ENCODE results near the gene TBC1D3B. TPM values are rescaled to one million over a fixed set of nuclear protein-coding genes. Genes with fewer than 3 reads are reported as not detected.

The TBC1D3B gene
- total RNA-seq, 1 experiment from 2014 or later: 11.3 TPM

- ATAC-seq (no peak), DNase-seq (ENCODE audit: low read depth, low spot score) (no peak)
- no peak overlapping the region for H3K4me3 ChIP-seq (replicated peaks in 1 of 2; ENCODE audit: low read depth in 1 of 2, low read length in 2 of 2)
- no peaks in the 10 kb centered on the region for H3K36me3 ChIP-seq (ENCODE audit: control insufficient read depth in 1 of 2, insufficient read depth in 2 of 2, low read length in 2 of 2)
- no peak overlapping the region for H3K9ac ChIP-seq (ENCODE audit: low read length)
- ChIA-PET POLR2A (no interaction called here), CTCF (no interaction called here), RAD21 (ENCODE audit: low non-redundant PET in 1 of 2, low total read pairs in 2 of 2, uncharacterized antibody in 2 of 2, unreplicated experiment in 2 of 2) (no interaction called here)
- intact Hi-C loops (cut with micrococcal nuclease): no loop called here
- BruUV-seq (replicated peaks): no TSS peak
- no peaks in the 10 kb centered on the region for H4K20me1 ChIP-seq (ENCODE audit: insufficient read depth)
- no peak overlapping the region for H2AFZ ChIP-seq (ENCODE audit: low read depth, low read length, poor library complexity, severe bottlenecking)
- H3K4me1 ChIP-seq (ENCODE audit: control insufficient read depth in 1 of 2, insufficient read depth in 2 of 2, low read length in 2 of 2): peaks cover 0 to 4% of the 10 kb centered on the region in 2 experiments; a peak in 2 of 4 replicates
- no peaks in the 10 kb centered on the region for H3K9me3 ChIP-seq (ENCODE audit: control insufficient read depth in 1 of 2, insufficient read depth in 1 of 2, low read depth in 1 of 2, low read length in 2 of 2)
- H3K27ac ChIP-seq (ENCODE audit: low read depth, low read length): no peak overlapping the region
- no peaks in the 10 kb centered on the region for H3K79me2 ChIP-seq (ENCODE audit: insufficient read depth, low read length)
- H3K4me2 ChIP-seq (ENCODE audit: low read length): no peak overlapping the region
- 0 out of 2 replicates have a peak, but pooled peaks cover 3% of the 10 kb centered on the region for H3K27me3 ChIP-seq (ENCODE audit: insufficient read depth, low read length)
- TF ChIP-seq ZFX (IDR thresholded peaks at IDR 0.05) (no peak), CBX3 (IDR thresholded peaks at IDR 0.05; ENCODE audit: low read depth) (no peak), CTCF (IDR thresholded peaks at IDR 0.05 in 2 of 3, conservative IDR thresholded peaks at IDR 0.05 in 1 of 3; ENCODE audit: borderline replicate concordance in 1 of 3, insufficient read depth in 1 of 3, low read depth in 2 of 3, low read length in 2 of 3) (no peak), ZNF274 (IDR thresholded peaks at IDR 0.05; ENCODE audit: low read depth, low read length) (no peak), RAD21 (IDR thresholded peaks at IDR 0.05; ENCODE audit: low read depth) (no peak), POLR2A (IDR thresholded peaks at IDR 0.05; ENCODE audit: borderline replicate concordance, extremely low read depth, insufficient read depth, insufficient read length) (no peak)
- TF ChIP-seq, protein P1, sequence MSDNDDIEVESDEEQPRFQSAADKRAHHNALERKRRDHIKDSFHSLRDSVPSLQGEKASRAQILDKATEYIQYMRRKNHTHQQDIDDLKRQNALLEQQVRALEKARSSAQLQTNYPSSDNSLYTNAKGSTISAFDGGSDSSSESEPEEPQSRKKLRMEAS (IDR thresholded peaks at IDR 0.05): no peak
- no peaks in the 10 kb centered on the region for H3K9me2 ChIP-seq (ENCODE audit: insufficient read depth)
Observed at GRCh38 chr17:36198831-36199465, 22.5 kb upstream of the TBC1D3B start.

- ATAC-seq (no peak), DNase-seq (ENCODE audit: low read depth, low spot score) (no peak)
- ChIA-PET CTCF (no interaction called here), POLR2A (no interaction called here), RAD21 (ENCODE audit: low non-redundant PET in 1 of 2, low total read pairs in 2 of 2, uncharacterized antibody in 2 of 2, unreplicated experiment in 2 of 2) (no interaction called here)
- H4K20me1 ChIP-seq (ENCODE audit: insufficient read depth): no peaks in the 10 kb centered on the region
- H3K27me3 ChIP-seq (ENCODE audit: insufficient read depth, low read length): 0 out of 2 replicates have a peak, but pooled peaks cover 6% of the 10 kb centered on the region
- H3K36me3 ChIP-seq (ENCODE audit: control insufficient read depth in 1 of 2, insufficient read depth in 2 of 2, low read length in 2 of 2): no peaks in the 10 kb centered on the region
- no peak overlapping the region for H2AFZ ChIP-seq (ENCODE audit: low read depth, low read length, poor library complexity, severe bottlenecking)
- no TSS peak for BruUV-seq (replicated peaks)
- H3K9ac ChIP-seq (ENCODE audit: low read length): no peak overlapping the region
- peaks cover 4 to 5% of the 10 kb centered on the region in 2 experiments; a peak in 3 of 4 replicates for H3K4me1 ChIP-seq (ENCODE audit: control insufficient read depth in 1 of 2, insufficient read depth in 2 of 2, low read length in 2 of 2)
- H3K9me3 ChIP-seq (ENCODE audit: control insufficient read depth in 1 of 2, insufficient read depth in 1 of 2, low read depth in 1 of 2, low read length in 2 of 2): no peaks in the 10 kb centered on the region
- intact Hi-C loops (cut with micrococcal nuclease): no loop called here
- H3K4me3 ChIP-seq (replicated peaks in 1 of 2; ENCODE audit: low read depth in 1 of 2, low read length in 2 of 2): no peak overlapping the region
- H3K27ac ChIP-seq (ENCODE audit: low read depth, low read length): no peak overlapping the region
- no peaks in the 10 kb centered on the region for H3K9me2 ChIP-seq (ENCODE audit: insufficient read depth)
- no peaks in the 10 kb centered on the region for H3K79me2 ChIP-seq (ENCODE audit: insufficient read depth, low read length)
- H3K4me2 ChIP-seq (ENCODE audit: low read length): no peak overlapping the region
- TF ChIP-seq SRF (IDR thresholded peaks at IDR 0.05; ENCODE audit: low read depth): no peak
- TF ChIP-seq YY1 (IDR thresholded peaks at IDR 0.05; ENCODE audit: extremely low read depth, insufficient replicate concordance, low read depth, low read length): no peak
- TF ChIP-seq EZH2 (IDR thresholded peaks at IDR 0.05): no peak
- TF ChIP-seq CTCF (IDR thresholded peaks at IDR 0.05 in 2 of 3, conservative IDR thresholded peaks at IDR 0.05 in 1 of 3; ENCODE audit: borderline replicate concordance in 1 of 3, insufficient read depth in 1 of 3, low read depth in 2 of 3, low read length in 2 of 3): no peak
- TF ChIP-seq, protein P1 (IDR thresholded peaks at IDR 0.05): no peak
- no peak for TF ChIP-seq TCF7L2 (IDR thresholded peaks at IDR 0.05; ENCODE audit: borderline replicate concordance, extremely low read depth, insufficient read depth, insufficient read length)
- TF ChIP-seq ZFX (IDR thresholded peaks at IDR 0.05): no peak
- no peak for TF ChIP-seq ZBTB33 (IDR thresholded peaks at IDR 0.05; ENCODE audit: extremely low read depth, insufficient replicate concordance, low read length)
Observed at GRCh38 chr17:36197387-36197703, 20.9 kb upstream of the TBC1D3B start.
